Muscle of leg (tissue), 11 donors: Measurements from ENCODE around the gene NBPF15. TPM values are rescaled to one million over a fixed set of nuclear protein-coding genes. Genes with fewer than 3 reads are reported as not detected.
"Not testable (repeated sequence)": the region's sequence is repeated elsewhere in the genome, so short reads cannot be mapped to it uniquely, and the experiment has no call there.

ENCODE experiments used
- DNase-seq: peaks from one replicate; pipeline ENCODE4 v3.0.0; 2013
- H3K27ac ChIP-seq: one replicate; pipeline ENCODE4 v1.5.1; 2013; ENCODE audit warnings: mild to moderate bottlenecking, low read length, control low read depth
- H3K27me3 ChIP-seq: one replicate; pipeline ENCODE4 v1.6.1; 2013; ENCODE audit warnings: low read length; ENCODE audit not compliant: control insufficient read depth, insufficient read depth
- H3K36me3 ChIP-seq: one replicate; pipeline ENCODE4 v1.6.1; 2013; ENCODE audit warnings: low read length; ENCODE audit not compliant: control insufficient read depth, insufficient read depth
- H3K4me1 ChIP-seq: one replicate; pipeline ENCODE4 v1.6.1; 2013; ENCODE audit warnings: low read length; ENCODE audit not compliant: control insufficient read depth, insufficient read depth
- H3K4me3 ChIP-seq: one replicate; pipeline ENCODE4 v1.5.1; 2013; ENCODE audit warnings: low read length, control low read depth
- H3K9me3 ChIP-seq: replicated peaks from 2 replicates; pipeline ENCODE4 v1.6.1; 2013; ENCODE audit warnings: low read depth, low read length; ENCODE audit not compliant: control insufficient read depth
- WGBS: methylation state at CpG from one replicate; pipeline ENCODE4 v1.1.5; 2013; ENCODE audit warnings: missing lambda C conversion rate; ENCODE audit not compliant: insufficient coverage; 5-methylcytosine and 5-hydroxymethylcytosine counted together
- polyA plus RNA-seq, 8 donors: library from polyadenylated mRNA; unstranded; fragments of 120-200 nt; gene quantifications; one replicate each; pipeline versions ENCODE4 v1.2.1 to v1.2.3, GENCODE V29; 2013; ENCODE audit warnings: inconsistent platforms in 1 of 8, low replicate concordance in 1 of 8; ENCODE audit not compliant: insufficient read length in 8 of 8, insufficient read depth in 1 of 8
- total RNA-seq: library from RNA; stranded (reverse); fragments of 120-200 nt; gene quantifications from one replicate; pipeline ENCODE4 v1.2.4, GENCODE V29; 2013

The NBPF15 gene
- total and polyA plus RNA-seq, 9 donors = 29.9 to 57.8 (median 42.9) TPM

- not testable (repeated sequence) for DNase-seq, H3K36me3 ChIP-seq, H3K27me3 ChIP-seq, H3K9me3 ChIP-seq, H3K4me1 ChIP-seq, H3K27ac ChIP-seq
- peak overlapping the region; percentile 41 for H3K4me3 ChIP-seq
- WGBS = no CpG with 5 or more reads among the region's 15 CpGs
Measured at GRCh38 chr1:144460686-144461085, 783 bp downstream of the NBPF15 start.

- H3K4me1 ChIP-seq, H3K27ac ChIP-seq, H3K36me3 ChIP-seq, H3K9me3 ChIP-seq, H3K27me3 ChIP-seq, H3K4me3 ChIP-seq, DNase-seq: not testable (repeated sequence)
- WGBS = no CpG with 5 or more reads among the region's 18 CpGs
Measured at GRCh38 chr1:144442402-144442801, 19.1 kb downstream of the NBPF15 start.

GRCh38 chr1:144439737-144440136 is 21.7 kb downstream of the NBPF15 start:
- H3K9me3 ChIP-seq, DNase-seq, H3K27ac ChIP-seq, H3K4me3 ChIP-seq, H3K27me3 ChIP-seq, H3K4me1 ChIP-seq, H3K36me3 ChIP-seq: not testable (repeated sequence)
- 23% methylated on average over 3 of the region's 7 CpGs for WGBS

- H3K27me3 ChIP-seq, H3K9me3 ChIP-seq, H3K4me1 ChIP-seq, H3K36me3 ChIP-seq, H3K27ac ChIP-seq: not testable (repeated sequence)
- H3K4me3 ChIP-seq = peak overlapping the region; percentile 34
- 0% methylated on average over 17 of the region's 46 CpGs for whole genome bisulfite sequencing
- peak; percentile 49 for DNase-seq
Measured at GRCh38 chr1:144418891-144419694, 42.4 kb downstream of the NBPF15 start.

- not testable (repeated sequence) for H3K27ac ChIP-seq, H3K27me3 ChIP-seq, H3K4me1 ChIP-seq, H3K4me3 ChIP-seq, H3K36me3 ChIP-seq, DNase-seq, H3K9me3 ChIP-seq
- no CpG with 5 or more reads among the region's 26 CpGs for WGBS
Measured at GRCh38 chr1:144413404-144414118, 47.9 kb downstream of the NBPF15 start.

GRCh38 chr1:144412491-144413403 is 48.7 kb downstream of the NBPF15 start:
- Histone ChIP-seq H3K27ac (peak overlapping the region; percentile 29), H3K4me3 (peak overlapping the region; percentile 29)
- DNase-seq = peak; percentile 97
- H3K4me1 ChIP-seq, H3K27me3 ChIP-seq, H3K9me3 ChIP-seq, H3K36me3 ChIP-seq: not testable (repeated sequence)
- 2% methylated on average over 19 of the region's 41 CpGs for WGBS

GRCh38 chr1:144412068-144412471 is 49.4 kb downstream of the NBPF15 start:
- H3K27ac ChIP-seq, H3K9me3 ChIP-seq, H3K4me1 ChIP-seq, H3K27me3 ChIP-seq, H3K36me3 ChIP-seq: not testable (repeated sequence)
- H3K4me3 ChIP-seq = peak overlapping the region; percentile 29
- peak; percentile 88 for DNase-seq
- WGBS = 0% methylated on average over 9 of the region's 23 CpGs

GRCh38 chr1:144402807-144403206 is 58.7 kb downstream of the NBPF15 start:
- DNase-seq, H3K4me1 ChIP-seq, H3K36me3 ChIP-seq, H3K27me3 ChIP-seq, H3K9me3 ChIP-seq, H3K4me3 ChIP-seq, H3K27ac ChIP-seq: not testable (repeated sequence)
- no CpG with 5 or more reads among the region's 5 CpGs for WGBS

- H3K4me1 ChIP-seq, H3K27ac ChIP-seq, H3K9me3 ChIP-seq, H3K27me3 ChIP-seq, DNase-seq, H3K36me3 ChIP-seq, H3K4me3 ChIP-seq: not testable (repeated sequence)
- no CpG with 5 or more reads among the region's 3 CpGs for WGBS
Measured at GRCh38 chr1:144371651-144372050, 89.8 kb downstream of the NBPF15 start.
